Chondrocyte (in vitro differentiated cells): ENCODE measurements around the gene STPG4. TPM values are rescaled to one million over a fixed set of nuclear protein-coding genes. Genes with fewer than 3 reads are reported as not detected.
"Not testable (repeated sequence)": the region's sequence is repeated elsewhere in the genome, so short reads cannot be mapped to it uniquely, and the experiment has no call there.

ENCODE experiments used
- DNase-seq: peaks from one replicate; pipeline ENCODE4 v3.0.0; 2021; ENCODE audit warnings: mixed read lengths, low spot score
- H3K27ac Mint-ChIP-seq: one replicate; pipeline ENCODE4 v1.8.0; 2021; ENCODE audit warnings: mild to moderate bottlenecking, moderate library complexity, mixed read lengths; ENCODE audit not compliant: unreplicated experiment
- H3K27me3 Mint-ChIP-seq: 2 replicates; pipeline ENCODE4 v1.8.0; 2021; ENCODE audit warnings: low read depth, mixed read lengths
- H3K36me3 Mint-ChIP-seq: 2 replicates; pipeline ENCODE4 v1.8.0; 2021; ENCODE audit warnings: low read depth, mixed read lengths
- H3K4me1 Mint-ChIP-seq: 2 replicates; pipeline ENCODE4 v1.8.0; 2021; ENCODE audit warnings: low read depth, mild to moderate bottlenecking, mixed read lengths
- H3K4me3 Mint-ChIP-seq: one replicate; pipeline ENCODE4 v1.8.0; 2021; ENCODE audit warnings: mild to moderate bottlenecking, moderate library complexity, mixed read lengths; ENCODE audit not compliant: unreplicated experiment
- H3K9me3 Mint-ChIP-seq: 2 replicates; pipeline ENCODE4 v1.8.0; 2021; ENCODE audit warnings: low read depth, mixed read lengths
- total RNA-seq: library from RNA; stranded (reverse); gene quantifications from 3 replicates; pipeline ENCODE4 v1.2.1, GENCODE V29; 2021
- TF ChIP-seq, protein P1 (sequence below): fragments of 200-600 bp; sonication (generic); IDR thresholded peaks from 2 replicates; pipeline ENCODE4 v1.5.0; 2021; ENCODE audit warnings: antibody characterized with exemption, mild to moderate bottlenecking, moderate library complexity

The STPG4 gene
- total RNA-seq, 1 donor from 2014 or later, result 0.25 TPM

DNA sequence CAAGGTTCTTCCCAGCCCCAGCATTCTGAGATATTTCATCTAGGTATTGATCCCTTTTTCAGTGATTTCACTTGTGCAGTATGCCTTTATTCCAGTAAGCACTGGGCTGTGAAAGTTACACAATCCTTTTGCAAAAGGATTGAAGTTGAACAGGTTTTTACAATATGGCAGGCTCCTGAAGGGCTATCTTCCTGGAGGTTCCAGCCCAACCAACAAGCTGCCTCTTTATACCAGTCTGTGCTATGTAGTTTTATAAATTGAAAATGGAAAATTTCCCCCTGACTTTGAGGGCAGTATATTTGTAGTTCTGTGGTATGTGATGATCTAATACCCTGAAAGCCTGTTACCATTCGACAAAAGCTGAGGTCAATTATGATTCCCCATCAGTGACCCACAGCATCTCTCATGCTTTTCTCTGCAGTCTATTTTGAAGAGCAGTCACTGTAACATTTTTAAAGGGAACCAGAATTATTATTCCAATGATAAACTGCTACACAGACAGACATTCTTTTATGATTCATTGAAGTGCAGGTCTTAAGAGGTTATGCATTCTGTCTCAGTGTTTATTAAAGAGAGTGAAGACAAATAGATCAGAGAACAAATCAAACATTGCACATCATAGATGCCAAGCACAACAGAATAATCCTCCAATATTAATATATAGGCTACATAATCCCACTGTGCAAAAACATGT is 35.2 kb upstream of the STPG4 start:
- DNase-seq, result no peak
- Mint-ChIP-seq H3K36me3 (no peaks in the 10 kb centered on the region), H3K4me3 (no peak overlapping the region), H3K4me1 (peaks cover 80% of the 10 kb centered on the region), H3K27ac (peak overlapping the region; percentile 93), H3K9me3 (no peaks in the 10 kb centered on the region), H3K27me3 (no peaks in the 10 kb centered on the region)
- TF ChIP-seq, protein P1, sequence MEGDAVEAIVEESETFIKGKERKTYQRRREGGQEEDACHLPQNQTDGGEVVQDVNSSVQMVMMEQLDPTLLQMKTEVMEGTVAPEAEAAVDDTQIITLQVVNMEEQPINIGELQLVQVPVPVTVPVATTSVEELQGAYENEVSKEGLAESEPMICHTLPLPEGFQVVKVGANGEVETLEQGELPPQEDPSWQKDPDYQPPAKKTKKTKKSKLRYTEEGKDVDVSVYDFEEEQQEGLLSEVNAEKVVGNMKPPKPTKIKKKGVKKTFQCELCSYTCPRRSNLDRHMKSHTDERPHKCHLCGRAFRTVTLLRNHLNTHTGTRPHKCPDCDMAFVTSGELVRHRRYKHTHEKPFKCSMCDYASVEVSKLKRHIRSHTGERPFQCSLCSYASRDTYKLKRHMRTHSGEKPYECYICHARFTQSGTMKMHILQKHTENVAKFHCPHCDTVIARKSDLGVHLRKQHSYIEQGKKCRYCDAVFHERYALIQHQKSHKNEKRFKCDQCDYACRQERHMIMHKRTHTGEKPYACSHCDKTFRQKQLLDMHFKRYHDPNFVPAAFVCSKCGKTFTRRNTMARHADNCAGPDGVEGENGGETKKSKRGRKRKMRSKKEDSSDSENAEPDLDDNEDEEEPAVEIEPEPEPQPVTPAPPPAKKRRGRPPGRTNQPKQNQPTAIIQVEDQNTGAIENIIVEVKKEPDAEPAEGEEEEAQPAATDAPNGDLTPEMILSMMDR, result no peak

DNA sequence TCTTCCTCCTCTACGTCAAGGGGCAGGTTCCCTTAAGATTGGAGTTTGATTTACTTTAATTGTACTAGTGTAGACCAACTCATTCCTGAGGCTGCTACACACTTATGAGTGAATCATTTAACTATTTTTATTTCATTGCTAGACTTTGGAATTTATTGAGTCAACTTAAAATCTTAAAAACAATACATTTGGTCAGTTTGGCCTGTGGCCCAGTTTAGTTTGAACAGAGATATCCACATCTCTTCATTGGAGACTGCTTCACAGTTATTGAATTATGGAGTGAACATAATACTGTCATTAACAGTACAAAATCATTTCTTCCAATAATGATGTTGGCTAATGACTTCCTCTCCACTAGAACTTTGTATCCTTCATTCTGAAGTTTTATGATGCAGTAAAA is 34.5 kb upstream of the STPG4 start:
- DNase-seq, result no peak
- no peaks in the 10 kb centered on the region for H3K9me3 Mint-ChIP-seq
- peak overlapping the region; percentile 93 for H3K27ac Mint-ChIP-seq
- H3K4me3 Mint-ChIP-seq, result no peak overlapping the region
- H3K36me3 Mint-ChIP-seq, result no peaks in the 10 kb centered on the region
- no peaks in the 10 kb centered on the region for H3K27me3 Mint-ChIP-seq
- TF ChIP-seq, protein P1, result no peak
- peaks cover 75% of the 10 kb centered on the region for H3K4me1 Mint-ChIP-seq

DNA sequence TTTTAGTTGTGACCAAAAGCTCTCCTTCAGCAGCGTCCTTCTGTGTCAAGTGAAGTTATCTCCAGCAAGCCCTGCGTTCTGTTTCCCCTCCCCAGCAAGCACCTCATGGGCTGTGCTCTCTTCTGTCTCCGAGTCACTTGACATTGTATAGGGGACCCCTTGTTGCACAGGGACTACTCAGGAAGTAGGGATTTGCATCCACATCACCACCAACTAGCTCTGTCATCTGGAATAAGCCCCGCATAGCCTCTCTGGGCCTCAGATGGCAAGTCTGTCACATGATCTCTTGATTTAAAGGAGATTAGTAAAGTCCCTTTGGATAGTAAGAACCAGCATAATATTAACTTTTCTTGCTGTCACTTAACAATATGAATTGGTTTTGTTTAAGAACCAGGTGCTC is 32.0 kb upstream of the STPG4 start:
- peak overlapping the region; percentile 34 for H3K27ac Mint-ChIP-seq
- TF ChIP-seq, protein P1, result no peak

DNA sequence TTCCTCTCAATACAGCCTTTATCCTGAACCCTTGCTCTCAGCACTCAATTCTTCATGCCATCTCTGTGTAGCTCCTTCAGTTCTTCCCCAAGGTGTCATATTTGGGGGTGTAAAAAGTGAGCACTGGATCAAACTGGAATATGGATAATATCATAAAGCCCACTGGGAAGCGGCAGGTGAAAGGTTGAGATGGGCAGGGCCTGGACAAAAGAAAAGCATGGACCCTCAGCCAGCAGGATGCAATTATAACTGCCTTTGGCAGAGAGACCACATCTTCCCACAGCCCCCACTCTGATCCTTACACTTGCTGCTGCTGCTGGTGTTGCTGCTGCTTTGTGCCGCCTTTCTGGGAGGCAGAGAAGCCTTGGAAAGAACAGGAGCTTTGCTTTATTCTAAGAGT is 31.2 kb upstream of the STPG4 start:
- H3K27me3 Mint-ChIP-seq, result no peaks in the 10 kb centered on the region
- no peak overlapping the region for H3K27ac Mint-ChIP-seq
- H3K36me3 Mint-ChIP-seq, result no peaks in the 10 kb centered on the region
- H3K4me3 Mint-ChIP-seq, result no peak overlapping the region
- no peaks in the 10 kb centered on the region for H3K9me3 Mint-ChIP-seq
- H3K4me1 Mint-ChIP-seq, result peaks cover 52% of the 10 kb centered on the region
- TF ChIP-seq, protein P1, result no peak
- no peak for DNase-seq

More for the DNA sequence above, 32.0 kb upstream of the STPG4 start:
- Mint-ChIP-seq H3K27me3 (no peaks in the 10 kb centered on the region), H3K36me3 (no peaks in the 10 kb centered on the region), H3K4me1 (peaks cover 59% of the 10 kb centered on the region), H3K4me3 (no peak overlapping the region), H3K9me3 (no peaks in the 10 kb centered on the region)
- DNase-seq, result no peak

DNA sequence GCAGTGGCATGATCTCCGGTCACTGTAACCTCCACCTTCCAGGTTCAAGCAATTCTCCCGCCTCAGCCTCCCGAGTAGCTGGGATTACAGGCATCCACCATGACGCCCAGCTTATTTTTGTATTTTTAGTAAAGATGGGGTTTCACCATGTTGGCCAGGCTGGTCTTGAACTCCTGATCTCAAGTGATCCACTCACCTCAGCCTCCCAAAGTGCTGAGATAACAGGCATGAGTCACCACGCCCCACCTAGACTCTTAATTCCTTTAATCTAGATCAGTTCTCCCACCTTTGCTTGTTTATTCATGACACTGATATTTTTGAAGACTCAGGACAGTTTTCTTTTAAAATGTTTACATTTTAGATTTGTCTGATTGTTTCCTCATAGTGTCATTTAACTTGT is 30.0 kb upstream of the STPG4 start:
- peaks cover 39% of the 10 kb centered on the region for H3K4me1 Mint-ChIP-seq

DNA sequence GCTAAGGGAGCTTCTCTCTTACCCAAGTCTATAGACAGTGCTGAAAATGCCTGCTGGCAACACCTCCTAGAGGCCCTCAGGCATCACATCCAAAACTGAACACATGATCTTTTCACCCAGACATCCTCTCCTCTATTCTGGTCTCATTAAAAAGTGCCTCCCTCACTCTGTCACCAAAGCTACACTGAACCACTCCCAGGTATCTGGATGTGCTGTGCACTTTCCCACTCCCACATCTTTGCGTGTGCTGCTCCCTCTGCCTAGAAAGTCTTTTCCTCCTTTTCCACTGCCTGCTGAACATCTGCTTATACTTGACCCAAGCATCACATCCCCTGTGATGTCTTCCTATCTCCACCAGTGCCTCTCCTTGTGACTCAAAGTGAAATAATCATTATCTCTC is 26.1 kb upstream of the STPG4 start:
- peaks cover 26% of the 10 kb centered on the region for H3K4me1 Mint-ChIP-seq
- no peaks in the 10 kb centered on the region for H3K27me3 Mint-ChIP-seq
- H3K4me3 Mint-ChIP-seq, result no peak overlapping the region
- peaks cover 2% of the 10 kb centered on the region for H3K36me3 Mint-ChIP-seq
- no peaks in the 10 kb centered on the region for H3K9me3 Mint-ChIP-seq
- TF ChIP-seq, protein P1, result no peak
- H3K27ac Mint-ChIP-seq, result peak overlapping the region; percentile 46
- DNase-seq, result no peak

More for the DNA sequence above, 30.0 kb upstream of the STPG4 start:
- DNase-seq, H3K27me3 Mint-ChIP-seq, H3K36me3 Mint-ChIP-seq, H3K27ac Mint-ChIP-seq, H3K9me3 Mint-ChIP-seq, H3K4me3 Mint-ChIP-seq: not testable (repeated sequence)
